IMR-90 (cell line): ENCODE results near the gene RNF180. TPM values are rescaled to one million over a fixed set of nuclear protein-coding genes. Genes with fewer than 3 reads are reported as not detected.

Experiments
- ATAC-seq: fragments of 200-7000 bp; cut with Tn5 transposase; 2 replicates; pipeline ENCODE4 v1.9.1; 2020; ENCODE audit warnings: low read depth, mild to moderate bottlenecking, moderate library complexity
- BruUV-seq: library from RNA; stranded (reverse); fragments of 400-500 nt; replicated peaks from 2 replicates; lab custom pipeline; 2021; lab: Mats Ljungman, UMichigan
- CTCF ChIA-PET: fragments of 300-600 bp; formaldehyde crosslinking; extraction: SDS; loops from one replicate; lab custom pipeline; 2021; ENCODE audit warnings: antibody characterized with exemption; lab: Yijun Ruan, JAX
- POLR2A ChIA-PET: fragments of 300-600 bp; sonication (Branson Sonifier 250); formaldehyde crosslinking; loops from one replicate; lab custom pipeline; 2022; ENCODE audit warnings: antibody characterized with exemption; ENCODE audit not compliant: unreplicated experiment; lab: Charles Lee
- DNase-seq: peaks from one replicate; pipeline ENCODE4 v3.0.0; 2013
- H2AFZ ChIP-seq: replicated peaks from 2 replicates; pipeline ENCODE3; 2013; ENCODE audit warnings: low read length, mild to moderate bottlenecking; ENCODE audit not compliant: poor library complexity
- H2AK5ac ChIP-seq: 2 replicates; pipeline ENCODE4 v1.6.1; 2013; ENCODE audit warnings: low read depth, low read length, inconsistent platforms
- H2AK9ac ChIP-seq: replicated peaks from 2 replicates; pipeline ENCODE3; 2013; ENCODE audit warnings: mild to moderate bottlenecking, low read depth, low read length, moderate library complexity; ENCODE audit not compliant: poor library complexity
- H2BK120ac ChIP-seq: 2 replicates; pipeline ENCODE4 v1.6.1; 2013; ENCODE audit warnings: low read depth, low read length, inconsistent platforms
- H2BK15ac ChIP-seq: 3 replicates; pipeline ENCODE4 v1.6.1; 2013; ENCODE audit warnings: low read depth, low read length, inconsistent platforms
- H2BK20ac ChIP-seq: 2 replicates; pipeline ENCODE4 v1.6.1; 2013; ENCODE audit warnings: low read depth, mild to moderate bottlenecking, inconsistent platforms, low read length, moderate library complexity
- H2BK5ac ChIP-seq: 2 replicates; pipeline ENCODE4 v1.6.1; 2013; ENCODE audit warnings: mild to moderate bottlenecking, low read depth, low read length, inconsistent platforms; ENCODE audit not compliant: poor library complexity, severe bottlenecking
- H3K14ac ChIP-seq: replicated peaks from 2 replicates; pipeline ENCODE4 v1.6.1; 2013; ENCODE audit warnings: low read depth, low read length, inconsistent platforms
- H3K18ac ChIP-seq: 2 replicates; pipeline ENCODE4 v1.6.1; 2013; ENCODE audit warnings: low read depth, low read length, control low read depth
- H3K23ac ChIP-seq: 2 replicates; pipeline ENCODE4 v1.6.1; 2013; ENCODE audit warnings: low read depth, low read length, inconsistent platforms
- H3K27ac ChIP-seq: 2 replicates; pipeline ENCODE4 v1.5.1; 2013; ENCODE audit warnings: mild to moderate bottlenecking, control low read depth, low read length; ENCODE audit not compliant: insufficient read depth
- H3K27me3 ChIP-seq: 2 replicates; pipeline ENCODE4 v1.6.1; 2013; ENCODE audit warnings: low read length; ENCODE audit not compliant: control insufficient read depth, insufficient read depth
- H3K36me3 ChIP-seq: 2 replicates; pipeline ENCODE4 v1.6.1; 2013; ENCODE audit warnings: low read length, mixed read lengths; ENCODE audit not compliant: control insufficient read depth, insufficient read depth
- H3K4ac ChIP-seq: 2 replicates; pipeline ENCODE4 v1.6.1; 2013; ENCODE audit warnings: low read depth, low read length, inconsistent platforms
- H3K4me1 ChIP-seq: 2 replicates; pipeline ENCODE4 v1.6.1; 2013; ENCODE audit warnings: low read length, mixed read lengths; ENCODE audit not compliant: control insufficient read depth, insufficient read depth
- H3K4me2 ChIP-seq: 2 replicates; pipeline ENCODE4 v1.6.1; 2013; ENCODE audit warnings: low read depth, mild to moderate bottlenecking, control low read depth, low read length, moderate library complexity
- H3K4me3 ChIP-seq: 2 replicates; pipeline ENCODE4 v1.5.1; 2013; ENCODE audit warnings: low read depth, mild to moderate bottlenecking, control low read depth, low read length, moderate library complexity; ENCODE audit not compliant: insufficient read depth
- H3K56ac ChIP-seq: 2 replicates; pipeline ENCODE4 v1.6.1; 2013; ENCODE audit warnings: low read length, inconsistent platforms; ENCODE audit not compliant: insufficient read depth; ENCODE audit errors: extremely low read depth
- H3K79me1 ChIP-seq, 2 experiments: 2 replicates each; pipeline ENCODE4 v1.6.1; 2013; ENCODE audit warnings: low read length in 2 of 2, inconsistent platforms in 1 of 2, low read depth in 1 of 2
- H3K9ac ChIP-seq: 2 replicates; pipeline ENCODE4 v1.6.1; 2013; ENCODE audit warnings: low read depth, low read length, control low read depth
- H3K9me1 ChIP-seq: 2 replicates; pipeline ENCODE4 v1.6.1; 2013; ENCODE audit warnings: low read length, inconsistent platforms; ENCODE audit not compliant: insufficient read depth
- H3K9me3 ChIP-seq: 2 replicates; pipeline ENCODE4 v1.6.1; 2013; ENCODE audit warnings: low read length; ENCODE audit not compliant: control insufficient read depth, insufficient read depth
- H4K20me1 ChIP-seq: 2 replicates; pipeline ENCODE4 v1.6.1; 2013; ENCODE audit warnings: low read length, inconsistent platforms; ENCODE audit not compliant: insufficient read depth
- H4K5ac ChIP-seq: 2 replicates; pipeline ENCODE4 v1.6.1; 2013; ENCODE audit warnings: mild to moderate bottlenecking, low read depth, low read length, control low read depth
- H4K8ac ChIP-seq, 2 experiments: 2 replicates each; pipeline ENCODE4 v1.6.1; 2013; ENCODE audit warnings: low read depth in 2 of 2, low read length in 2 of 2, control low read depth in 1 of 2, inconsistent platforms in 1 of 2
- H4K91ac ChIP-seq: 2 replicates; pipeline ENCODE4 v1.6.1; 2013; ENCODE audit warnings: low read depth, low read length, inconsistent platforms; ENCODE audit not compliant: insufficient read depth
- CHD1 ChIP-seq: IDR thresholded peaks from 2 replicates; pipeline ENCODE4 v1.6.1; 2012; ENCODE audit warnings: low read depth, low read length, improper control_type of control experiment
- ELK1 ChIP-seq: fragments of 150-350 bp; IDR thresholded peaks from 2 replicates; pipeline ENCODE4 v1.6.1; 2016; ENCODE audit warnings: low read depth, mild to moderate bottlenecking, low read length, moderate library complexity, borderline replicate concordance
- MAFK ChIP-seq: IDR thresholded peaks from 2 replicates; pipeline ENCODE4 v1.6.1; 2012; ENCODE audit warnings: low read depth, low read length, improper control_type of control experiment
- MXI1 ChIP-seq: IDR thresholded peaks from 2 replicates; pipeline ENCODE4 v1.6.1; 2012; ENCODE audit warnings: low read depth, mild to moderate bottlenecking, low read length, moderate library complexity, borderline replicate concordance
- POLR2A ChIP-seq: IDR thresholded peaks from 2 replicates; pipeline ENCODE4 v1.6.1; 2012; ENCODE audit warnings: mild to moderate bottlenecking, low read depth, low read length
- WGBS, 2 experiments: methylation state at CpG; one replicate each; pipeline versions ENCODE4 v1.1.5 to v1.1.7; 2013; ENCODE audit warnings: missing lambda C conversion rate in 2 of 2; ENCODE audit not compliant: insufficient read length in 1 of 2; ENCODE audit errors: extremely low coverage in 2 of 2; 5-methylcytosine and 5-hydroxymethylcytosine counted together
- dilution Hi-C: fragments of 300-500 bp; cut with HindIII; formaldehyde crosslinking; loops from one replicate; pipeline ENCODE4 v1.14.3; 2018; ENCODE audit warnings: low sequenced_read_pairs; ENCODE audit not compliant: unreplicated experiment
- in situ Hi-C: fragments of 300-500 bp; cut with MboI; formaldehyde crosslinking; loops from 3 replicates; pipeline ENCODE4 v1.14.3; 2019; ENCODE audit warnings: low sequenced_read_pairs, inconsistent platforms, mixed read lengths
- intact Hi-C: fragments of 100-400 bp; cut with micrococcal nuclease; formaldehyde crosslinking; loops from 2 replicates; pipeline ENCODE4 v1.10.0; 2022
- polyA plus RNA-seq, 3 experiments: library from polyadenylated mRNA; depleted of rRNA; stranded (reverse); fragments of >200 nt; gene quantifications; 2 replicates each; pipeline ENCODE4 v1.2.3, GENCODE V29; 2012; ENCODE audit warnings: low replicate concordance in 1 of 3
- total RNA-seq: library from RNA; depleted of rRNA; stranded (reverse); fragments of >200 nt; gene quantifications from 2 replicates; pipeline ENCODE4 v1.2.3, GENCODE V29; 2012

RNF180 gene
- total and polyA plus RNA-seq, 2 of the 4 experiments (the other 2 are of a cell fraction): 0.02 to 0.36 TPM

- H3K14ac ChIP-seq: no peak overlapping the region
- no peak overlapping the region for H3K23ac ChIP-seq
- intact Hi-C loops: no loop called here
- no peak overlapping the region for H2BK5ac ChIP-seq
- H3K4ac ChIP-seq: no peak overlapping the region
- dilution Hi-C loops: no loop called here
- ChIA-PET POLR2A (no interaction called here), CTCF (no interaction called here)
- no peak overlapping the region for H2BK20ac ChIP-seq
- H4K91ac ChIP-seq: no peak overlapping the region
- H3K56ac ChIP-seq: no peak overlapping the region
- no peaks in the 10 kb centered on the region for H3K4me1 ChIP-seq
- WGBS, 2 experiments: no CpG with 5 or more reads among the region's 1 CpG
- H4K5ac ChIP-seq: no peak overlapping the region
- no peak overlapping the region for H2AK5ac ChIP-seq
- H2AK9ac ChIP-seq: no peak overlapping the region
- no peak overlapping the region for H2BK120ac ChIP-seq
- H2AFZ ChIP-seq: no peak overlapping the region
- H3K36me3 ChIP-seq: no peaks in the 10 kb centered on the region
- H4K20me1 ChIP-seq: no peaks in the 10 kb centered on the region
- H3K9me1 ChIP-seq: no peaks in the 10 kb centered on the region
- in situ Hi-C loops: no loop called here
- no TSS peak for BruUV-seq
- no peak overlapping the region for H3K27ac ChIP-seq
- no peaks in the 10 kb centered on the region for H3K9me3 ChIP-seq
- TF ChIP-seq POLR2A: no peak
- no peak for TF ChIP-seq MXI1
- no peak for TF ChIP-seq CHD1
- no peak for TF ChIP-seq MAFK
- TF ChIP-seq ELK1: no peak
- H4K8ac ChIP-seq: no peak overlapping the region
- H3K79me1 ChIP-seq: no peaks in the 10 kb centered on the region
- no peaks in the 10 kb centered on the region for H3K27me3 ChIP-seq
- H3K18ac ChIP-seq: no peak overlapping the region
- no peak overlapping the region for H3K9ac ChIP-seq
- no peak overlapping the region for H3K4me3 ChIP-seq
- H2BK15ac ChIP-seq: no peak overlapping the region
- DNase-seq (no peak), ATAC-seq (no peak)
- no peak overlapping the region for H3K4me2 ChIP-seq
Measured at GRCh38 chr5:64323591-64323990, 157.9 kb downstream of the RNF180 start.
